Stimulated activated CD4-positive, alpha-beta T cell treated with anti-CD3 and anti-CD28 coated beads, Interleukin-4, amount 100 ng/mL, for 1 hour (primary cell): ENCODE results near the gene KDM2B.

Experiments
- DNase-seq: peaks from one replicate; pipeline ENCODE4 v3.0.0-alpha.2; 2020

Gene KDM2B

GRCh38 chr12:121525411-121525810 lies 55.4 kb downstream of the KDM2B start:
- DNase-seq, result no peak

GRCh38 chr12:121524196-121524916 lies 56.5 kb downstream of the KDM2B start:
- DNase-seq, result no peak

- DNase-seq, result no peak
Observed at GRCh38 chr12:121523741-121524140, 57.1 kb downstream of the KDM2B start.

GRCh38 chr12:121522971-121523370 lies 57.9 kb downstream of the KDM2B start:
- DNase-seq, result no peak

GRCh38 chr12:121520586-121521086 lies 60.2 kb downstream of the KDM2B start:
- DNase-seq, result no peak

- DNase-seq, result no peak
Observed at GRCh38 chr12:121520119-121520518, 60.7 kb downstream of the KDM2B start.

GRCh38 chr12:121519227-121519626 lies 61.6 kb downstream of the KDM2B start:
- DNase-seq, result no peak

GRCh38 chr12:121518656-121519055 lies 62.2 kb downstream of the KDM2B start:
- DNase-seq, result no peak

GRCh38 chr12:121516437-121517011 lies 64.3 kb downstream of the KDM2B start:
- no peak for DNase-seq

GRCh38 chr12:121515615-121516014 lies 65.2 kb downstream of the KDM2B start:
- no peak for DNase-seq

- no peak for DNase-seq
Observed at GRCh38 chr12:121514184-121514742, 66.6 kb downstream of the KDM2B start.

GRCh38 chr12:121513464-121514183 lies 67.2 kb downstream of the KDM2B start:
- DNase-seq, result no peak

GRCh38 chr12:121512561-121512960 lies 68.3 kb downstream of the KDM2B start:
- DNase-seq, result no peak

GRCh38 chr12:121511916-121512315 lies 68.9 kb downstream of the KDM2B start:
- no peak for DNase-seq

- DNase-seq, result no peak
Observed at GRCh38 chr12:121509339-121509738, 71.5 kb downstream of the KDM2B start.

- no peak for DNase-seq
Observed at GRCh38 chr12:121508533-121508932, 72.3 kb downstream of the KDM2B start.

GRCh38 chr12:121507984-121508383 lies 72.8 kb downstream of the KDM2B start:
- DNase-seq, result no peak

- DNase-seq, result no peak
Observed at GRCh38 chr12:121507245-121507644, 73.6 kb downstream of the KDM2B start.

- DNase-seq, result no peak
Observed at GRCh38 chr12:121505513-121505912, 75.3 kb downstream of the KDM2B start.

- no peak for DNase-seq
Observed at GRCh38 chr12:121504505-121504904, 76.3 kb downstream of the KDM2B start.

GRCh38 chr12:121503395-121503794 lies 77.4 kb downstream of the KDM2B start:
- no peak for DNase-seq

- no peak for DNase-seq
Observed at GRCh38 chr12:121501946-121502345, 78.9 kb downstream of the KDM2B start.

GRCh38 chr12:121499929-121500793 lies 80.7 kb downstream of the KDM2B start:
- peak; percentile 75 for DNase-seq
